Stomach (tissue), 9 donors: ENCODE results near the gene PTPRD. TPM values are rescaled to one million over a fixed set of nuclear protein-coding genes. Genes with fewer than 3 reads are reported as not detected.
A peak's percentile ranks its signal among the peaks of the same experiment; 100 is the strongest.

Source experiments
- DNase-seq, 2 donors: peaks; one replicate each; pipeline versions ENCODE4 v3.0.0 to v3.0.0-alpha.2; 2013 to 2019
- H3K27ac ChIP-seq, 5 donors: fragments of 200-600 bp in 4 of 5; sonication (generic) in 4 of 5; one replicate each; pipeline ENCODE4 v1.5.1; 2013 to 2019; ENCODE audit warnings: mild to moderate bottlenecking in 1 of 5, moderate library complexity in 1 of 5
- H3K27me3 ChIP-seq, 3 donors: fragments of 200-600 bp; sonication (generic); one replicate each; pipeline ENCODE4 v1.5.1; 2017 to 2019; ENCODE audit warnings: mixed run types in 1 of 3
- H3K36me3 ChIP-seq, 4 donors: fragments of 200-600 bp; sonication (generic); 1 replicate in 3 of 4; 2 replicates in 1 of 4; pipeline ENCODE4 v1.5.1; 2016 to 2019
- H3K4me1 ChIP-seq, 4 donors: fragments of 200-600 bp; sonication (generic); one replicate each; pipeline ENCODE4 v1.5.1; 2016 to 2019
- H3K4me3 ChIP-seq, 4 donors: fragments of 200-600 bp; sonication (generic) in 3 of 4; one replicate each; pipeline ENCODE4 v1.5.1; 2016 to 2019; ENCODE audit warnings: mild to moderate bottlenecking in 1 of 4
- H3K9me3 ChIP-seq, 4 donors: fragments of 200-600 bp; sonication (generic); one replicate each; pipeline ENCODE4 v1.5.1; 2016 to 2019
- EP300 ChIP-seq: sonication (generic); formaldehyde crosslinking; IDR thresholded peaks from one replicate; pipeline ENCODE4 v1.6.1; 2017; ENCODE audit warnings: antibody characterized with exemption
- POLR2A ChIP-seq, 4 donors: fragments of 450-650 bp; IDR thresholded peaks; one replicate each; pipeline ENCODE4 v1.6.1; 2016; ENCODE audit warnings: antibody characterized with exemption in 4 of 4, control low read depth in 2 of 4, mild to moderate bottlenecking in 1 of 4, moderate library complexity in 1 of 4
- POLR2AphosphoS5 ChIP-seq, 3 donors: sonication (generic); formaldehyde crosslinking; IDR thresholded peaks; one replicate each; pipeline ENCODE4 v1.6.1; 2016; ENCODE audit warnings: antibody characterized with exemption in 3 of 3
- WGBS, 5 donors: extraction: QIAGEN DNeasy Blood & Tissue Kit in 3 of 5; methylation state at CpG; one replicate each; pipeline versions ENCODE4 v1.1.5 to v1.1.7; 2013 to 2018; 5-methylcytosine and 5-hydroxymethylcytosine counted together
- intact Hi-C: fragments of 100-400 bp; cut with DNase I; formaldehyde crosslinking; loops from one replicate; pipeline ENCODE4 v1.15.1; 2023; ENCODE audit warnings: low total_unique reads
- polyA plus RNA-seq, 3 donors: library from polyadenylated mRNA; stranded (reverse); fragments of 200-250 nt; gene quantifications; one replicate each; pipeline ENCODE4 v1.2.3, GENCODE V29; 2013
- total RNA-seq, 5 donors: library from RNA; depleted of rRNA; stranded (reverse); fragments of >200 nt; gene quantifications; one replicate each; pipeline versions ENCODE4 v1.1.0 to v1.2.3, GENCODE V29; 2014 to 2016
- TF ChIP-seq, protein P1 (sequence below), 7 experiments: fragments of 450-650 bp in 4 of 7; fragments of 200-600 bp in 3 of 7; sonication (generic) in 3 of 7; IDR thresholded peaks; one replicate each; pipeline ENCODE4 v1.5.1; 2016 to 2019; ENCODE audit warnings: antibody characterized with exemption in 7 of 7, control low read depth in 2 of 7, mild to moderate bottlenecking in 1 of 7
- donor health status: healthy with polysubstance abuse.
- donor health status: Bipolar disorder and iron deficiency.
- donor health status: healthy.

Gene PTPRD
- total and polyA plus RNA-seq, 8 donors, result 0.12 to 53.1 (median 1.2) TPM

DNA sequence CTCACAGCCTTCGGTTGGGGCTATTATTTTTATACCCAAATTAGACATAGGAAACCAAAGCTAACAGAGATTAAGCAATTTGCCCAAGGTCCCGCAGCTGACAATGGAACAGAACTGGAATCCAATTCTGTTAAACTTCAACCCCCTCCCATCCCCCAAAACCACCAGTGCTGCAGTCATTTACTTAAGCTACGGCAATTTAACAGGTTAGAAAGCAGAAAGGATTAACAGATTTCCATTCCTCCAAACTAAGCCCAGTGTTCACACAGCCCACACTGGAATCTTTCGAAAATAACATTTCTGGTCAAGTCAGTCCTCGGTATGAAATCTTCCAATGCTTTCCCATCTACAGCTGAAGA lies 1790.2 kb downstream of the PTPRD start:
- no peaks in the 10 kb centered on the region for H3K36me3 ChIP-seq
- H3K4me1 ChIP-seq, result no peaks in the 10 kb centered on the region
- intact Hi-C loops, result no loop called here
- H3K27me3 ChIP-seq, result no peaks in the 10 kb centered on the region
- WGBS, 5 donors, result 76 to 86% (median 80%) methylated on average over 5 of the region's 5 CpGs
- DNase-seq, result no peak
- no peaks in the 10 kb centered on the region for H3K9me3 ChIP-seq
- no peak overlapping the region for H3K4me3 ChIP-seq
- TF ChIP-seq EP300 (no peak), POLR2AphosphoS5 (IDR thresholded peaks at IDR 0.05) (no peak), POLR2A (IDR thresholded peaks at IDR 0.05) (no peak)
- TF ChIP-seq, protein P1, sequence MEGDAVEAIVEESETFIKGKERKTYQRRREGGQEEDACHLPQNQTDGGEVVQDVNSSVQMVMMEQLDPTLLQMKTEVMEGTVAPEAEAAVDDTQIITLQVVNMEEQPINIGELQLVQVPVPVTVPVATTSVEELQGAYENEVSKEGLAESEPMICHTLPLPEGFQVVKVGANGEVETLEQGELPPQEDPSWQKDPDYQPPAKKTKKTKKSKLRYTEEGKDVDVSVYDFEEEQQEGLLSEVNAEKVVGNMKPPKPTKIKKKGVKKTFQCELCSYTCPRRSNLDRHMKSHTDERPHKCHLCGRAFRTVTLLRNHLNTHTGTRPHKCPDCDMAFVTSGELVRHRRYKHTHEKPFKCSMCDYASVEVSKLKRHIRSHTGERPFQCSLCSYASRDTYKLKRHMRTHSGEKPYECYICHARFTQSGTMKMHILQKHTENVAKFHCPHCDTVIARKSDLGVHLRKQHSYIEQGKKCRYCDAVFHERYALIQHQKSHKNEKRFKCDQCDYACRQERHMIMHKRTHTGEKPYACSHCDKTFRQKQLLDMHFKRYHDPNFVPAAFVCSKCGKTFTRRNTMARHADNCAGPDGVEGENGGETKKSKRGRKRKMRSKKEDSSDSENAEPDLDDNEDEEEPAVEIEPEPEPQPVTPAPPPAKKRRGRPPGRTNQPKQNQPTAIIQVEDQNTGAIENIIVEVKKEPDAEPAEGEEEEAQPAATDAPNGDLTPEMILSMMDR (IDR thresholded peaks at IDR 0.05), result no peak
- H3K27ac ChIP-seq, result no peak overlapping the region

DNA sequence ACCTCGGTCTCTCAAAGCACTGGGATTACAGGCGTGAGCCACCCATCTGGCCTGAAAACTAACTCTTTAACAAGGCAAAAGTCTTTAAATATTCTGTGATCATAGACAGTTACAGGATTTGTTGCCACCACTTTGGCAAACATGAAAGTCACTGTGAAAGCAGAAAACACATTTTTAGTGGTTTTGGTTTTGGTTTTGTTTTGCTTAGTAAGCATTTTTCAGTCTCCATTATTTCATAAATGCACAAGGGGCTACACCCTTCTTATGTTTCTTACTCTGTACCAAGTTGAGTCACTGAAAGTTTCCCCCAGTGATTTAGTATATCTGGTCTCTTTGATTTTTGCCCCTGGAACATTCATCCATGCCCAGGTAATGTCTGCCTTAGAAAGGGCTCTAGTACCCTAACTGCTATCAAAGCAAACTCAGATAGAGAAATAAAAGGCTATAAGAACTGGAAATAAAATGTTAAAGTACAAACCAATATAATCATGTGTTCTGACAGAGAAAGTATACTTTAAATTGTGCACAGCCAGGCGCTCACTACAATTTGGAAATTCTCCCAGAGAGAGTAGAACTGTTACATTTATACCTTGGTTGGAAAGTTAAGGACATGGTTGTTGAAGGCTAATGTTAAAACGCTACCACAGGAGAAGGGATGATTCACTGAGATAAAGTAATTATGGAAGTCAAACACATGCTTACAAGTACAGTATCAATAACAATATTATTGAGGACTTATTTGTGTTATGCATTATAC lies 1790.7 kb downstream of the PTPRD start:
- Histone ChIP-seq H3K27me3 (no peaks in the 10 kb centered on the region), H3K36me3 (no peaks in the 10 kb centered on the region), H3K4me1 (no peaks in the 10 kb centered on the region), H3K9me3 (no peaks in the 10 kb centered on the region), H3K4me3 (no peak overlapping the region), H3K27ac (no peak overlapping the region)
- intact Hi-C loops, result no loop called here
- DNase-seq, result no peak
- 79 to 91% (median 88%) methylated on average over 4 of the region's 4 CpGs for WGBS, 5 donors
- TF ChIP-seq, protein P1 (IDR thresholded peaks at IDR 0.05), result no peak

DNA sequence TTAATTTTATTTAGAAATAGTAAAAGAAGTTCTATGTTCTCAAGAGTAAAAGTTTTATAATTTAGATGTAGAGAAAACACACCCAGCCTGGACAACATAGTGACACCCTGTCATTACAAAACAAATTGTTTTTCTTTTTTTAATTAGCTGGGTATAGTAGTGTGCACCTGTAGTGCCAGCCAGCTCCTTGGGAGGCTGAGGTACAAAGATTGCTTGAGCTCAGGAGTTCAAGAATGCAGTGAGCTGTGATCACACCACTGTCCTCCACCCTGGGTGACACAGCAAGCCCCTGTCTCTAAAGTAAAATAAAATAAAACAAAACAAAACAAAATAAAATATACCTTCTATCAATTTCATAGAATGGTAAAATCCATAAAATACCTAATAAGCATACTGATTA lies 1795.5 kb downstream of the PTPRD start:
- H3K4me1 ChIP-seq, result no peaks in the 10 kb centered on the region
- H3K9me3 ChIP-seq, result no peaks in the 10 kb centered on the region
- TF ChIP-seq, protein P1 (IDR thresholded peaks at IDR 0.05), result no peak
- TF ChIP-seq POLR2AphosphoS5 (IDR thresholded peaks at IDR 0.05), result no peak
- TF ChIP-seq EP300, result no peak
- no peak for TF ChIP-seq POLR2A (IDR thresholded peaks at IDR 0.05)
- H3K4me3 ChIP-seq, result no peak overlapping the region
- H3K27ac ChIP-seq, result no peak overlapping the region
- intact Hi-C loops, result no loop called here
- no peak for DNase-seq
- H3K27me3 ChIP-seq, result no peaks in the 10 kb centered on the region
- H3K36me3 ChIP-seq, result no peaks in the 10 kb centered on the region

DNA sequence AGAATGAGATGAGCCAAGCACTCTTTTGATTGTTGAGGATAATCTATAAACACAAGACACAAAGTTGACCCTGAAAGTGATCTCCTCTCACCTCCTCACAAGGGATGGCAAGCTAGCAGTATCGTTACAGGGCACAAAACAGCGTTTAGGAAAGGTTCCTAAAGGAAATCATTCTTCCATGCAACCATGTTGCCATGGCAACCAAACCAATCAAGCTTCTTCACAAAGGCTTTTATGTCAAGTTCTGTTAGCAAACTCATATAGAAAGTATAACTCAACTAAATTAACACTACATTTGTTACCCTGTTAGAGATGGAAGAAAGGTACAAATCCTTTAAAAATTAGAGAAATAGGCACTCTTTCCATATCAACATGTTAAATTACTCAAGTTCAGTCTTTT lies 1796.4 kb downstream of the PTPRD start:
- 30 to 56% (median 50%) methylated on average over 2 of the region's 2 CpGs for WGBS, 5 donors
- Histone ChIP-seq H3K4me1 (no peaks in the 10 kb centered on the region), H3K4me3 (no peak overlapping the region), H3K27ac (no peak overlapping the region), H3K27me3 (no peaks in the 10 kb centered on the region), H3K36me3 (no peaks in the 10 kb centered on the region), H3K9me3 (no peaks in the 10 kb centered on the region)
- peak in 1 of 2 donors; percentile 43 for DNase-seq
- TF ChIP-seq EP300, result no peak
- no peak for TF ChIP-seq POLR2A (IDR thresholded peaks at IDR 0.05)
- TF ChIP-seq, protein P1 (IDR thresholded peaks at IDR 0.05), result no peak
- TF ChIP-seq POLR2AphosphoS5 (IDR thresholded peaks at IDR 0.05), result no peak
- intact Hi-C loops, result no loop called here
